ENCODE results near the gene CRYBA1.

The CRYBA1 gene

DNA sequence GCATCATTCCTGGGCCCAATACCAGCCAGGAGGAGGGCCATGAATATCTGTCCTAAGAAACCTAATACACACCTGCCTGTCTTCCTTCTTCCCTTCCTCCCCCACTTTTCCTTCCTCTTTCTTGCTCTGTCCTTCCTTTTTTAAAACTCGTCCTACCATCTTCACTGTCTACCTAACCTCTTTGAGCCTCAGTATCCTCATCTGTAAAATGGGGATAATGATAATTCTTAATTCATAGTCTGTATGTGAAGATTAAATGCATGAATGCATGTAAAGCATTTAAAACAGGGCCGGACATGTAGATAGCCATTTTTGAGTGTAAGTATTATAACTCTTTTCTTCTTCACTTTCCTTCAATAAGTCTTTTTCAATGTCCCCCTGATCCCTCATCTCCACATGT, 560 bp downstream of the CRYBA1 start:
- H3K79me2 ChIP-seq (ENCODE audit: low read length): no peaks in the 10 kb centered on the region
- TF ChIP-seq EZH2 (optimal IDR thresholded peaks at IDR 0.05; ENCODE audit: low read depth, low read length): no peak
- TF ChIP-seq, protein P1, sequence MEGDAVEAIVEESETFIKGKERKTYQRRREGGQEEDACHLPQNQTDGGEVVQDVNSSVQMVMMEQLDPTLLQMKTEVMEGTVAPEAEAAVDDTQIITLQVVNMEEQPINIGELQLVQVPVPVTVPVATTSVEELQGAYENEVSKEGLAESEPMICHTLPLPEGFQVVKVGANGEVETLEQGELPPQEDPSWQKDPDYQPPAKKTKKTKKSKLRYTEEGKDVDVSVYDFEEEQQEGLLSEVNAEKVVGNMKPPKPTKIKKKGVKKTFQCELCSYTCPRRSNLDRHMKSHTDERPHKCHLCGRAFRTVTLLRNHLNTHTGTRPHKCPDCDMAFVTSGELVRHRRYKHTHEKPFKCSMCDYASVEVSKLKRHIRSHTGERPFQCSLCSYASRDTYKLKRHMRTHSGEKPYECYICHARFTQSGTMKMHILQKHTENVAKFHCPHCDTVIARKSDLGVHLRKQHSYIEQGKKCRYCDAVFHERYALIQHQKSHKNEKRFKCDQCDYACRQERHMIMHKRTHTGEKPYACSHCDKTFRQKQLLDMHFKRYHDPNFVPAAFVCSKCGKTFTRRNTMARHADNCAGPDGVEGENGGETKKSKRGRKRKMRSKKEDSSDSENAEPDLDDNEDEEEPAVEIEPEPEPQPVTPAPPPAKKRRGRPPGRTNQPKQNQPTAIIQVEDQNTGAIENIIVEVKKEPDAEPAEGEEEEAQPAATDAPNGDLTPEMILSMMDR (IDR thresholded peaks at IDR 0.05; ENCODE audit: low read length): no peak
- TF ChIP-seq EZH2phosphoT487 (IDR thresholded peaks at IDR 0.05; ENCODE audit: low read length): no peak
- H3K9me2 ChIP-seq (replicated peaks; ENCODE audit: insufficient read depth, low read length): no peaks in the 10 kb centered on the region
- H3K4me1 ChIP-seq (ENCODE audit: low read length): peaks cover 11% of the 10 kb centered on the region; the same call in 1 of the 2 replicates
- no peaks in the 10 kb centered on the region for H3K27me3 ChIP-seq (replicated peaks; ENCODE audit: insufficient read depth, low read length)
- no peaks in the 10 kb centered on the region for H4K20me1 ChIP-seq (ENCODE audit: insufficient read depth, low read length)
- no peak for DNase-seq
- no peak overlapping the region for H3K4me3 ChIP-seq (ENCODE audit: low read length)
- no peak overlapping the region for H3K27ac ChIP-seq (ENCODE audit: low read length)
- no peak overlapping the region for H2AFZ ChIP-seq (ENCODE audit: low read length)
- H3K9ac ChIP-seq (ENCODE audit: low read length): no peak overlapping the region
- no peaks in the 10 kb centered on the region for H3K36me3 ChIP-seq (replicated peaks; ENCODE audit: insufficient read depth, low read length)
- H3F3A ChIP-seq (ENCODE audit: insufficient read depth, low read length): 0 out of 2 replicates have a peak, but pooled peaks cover 7% of the 10 kb centered on the region
- H3K4me2 ChIP-seq (ENCODE audit: low read depth, low read length): no peak overlapping the region
- no peaks in the 10 kb centered on the region for H3K9me3 ChIP-seq (replicated peaks; ENCODE audit: insufficient read depth, low read length)

DNA sequence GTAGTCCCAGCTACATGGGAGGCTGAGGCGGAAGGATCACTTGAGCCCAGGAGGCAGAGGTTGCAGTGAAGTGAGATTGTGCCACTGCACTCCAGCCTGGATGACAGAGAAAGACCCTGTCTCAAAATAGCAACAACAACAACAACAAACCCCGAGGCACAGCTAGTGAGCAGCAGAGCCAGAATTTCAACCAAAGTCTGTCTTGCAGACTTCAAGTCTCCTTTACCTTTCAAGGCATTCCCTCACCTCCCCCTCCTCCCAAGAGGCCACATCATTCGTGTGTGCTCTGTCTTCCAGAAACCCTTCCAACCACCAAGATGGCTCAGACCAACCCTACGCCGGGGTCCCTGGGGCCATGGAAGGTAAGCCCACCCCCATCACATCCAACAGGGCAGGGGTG, 2.2 kb downstream of the CRYBA1 start:
- H2AFZ ChIP-seq (ENCODE audit: low read length): no peak overlapping the region
- no peak overlapping the region for H3K27ac ChIP-seq (ENCODE audit: low read length)
- 0 out of 2 replicates have a peak, but pooled peaks cover 11% of the 10 kb centered on the region for H3F3A ChIP-seq (ENCODE audit: insufficient read depth, low read length)
- no peak overlapping the region for H3K9ac ChIP-seq (ENCODE audit: low read length)
- no peak for DNase-seq
- H3K9me3 ChIP-seq (replicated peaks; ENCODE audit: insufficient read depth, low read length): no peaks in the 10 kb centered on the region
- no peaks in the 10 kb centered on the region for H3K9me2 ChIP-seq (replicated peaks; ENCODE audit: insufficient read depth, low read length)
- peaks cover 11% of the 10 kb centered on the region; the same call in 1 of the 2 replicates for H3K4me1 ChIP-seq (ENCODE audit: low read length)
- no peak overlapping the region for H3K4me3 ChIP-seq (ENCODE audit: low read length)
- H3K79me2 ChIP-seq (ENCODE audit: low read length): no peaks in the 10 kb centered on the region
- H3K27me3 ChIP-seq (replicated peaks; ENCODE audit: insufficient read depth, low read length): no peaks in the 10 kb centered on the region
- H3K36me3 ChIP-seq (replicated peaks; ENCODE audit: insufficient read depth, low read length): no peaks in the 10 kb centered on the region
- no peaks in the 10 kb centered on the region for H4K20me1 ChIP-seq (ENCODE audit: insufficient read depth, low read length)
- TF ChIP-seq EZH2phosphoT487 (IDR thresholded peaks at IDR 0.05; ENCODE audit: low read length) (no peak), EZH2 (optimal IDR thresholded peaks at IDR 0.05; ENCODE audit: low read depth, low read length) (no peak)
- TF ChIP-seq, protein P1 (IDR thresholded peaks at IDR 0.05; ENCODE audit: low read length): no peak
- H3K4me2 ChIP-seq (ENCODE audit: low read depth, low read length): no peak overlapping the region

- peaks cover 19% of the 10 kb centered on the region for H3F3A ChIP-seq (ENCODE audit: insufficient read depth, low read length)
- TF ChIP-seq, protein P1 (IDR thresholded peaks at IDR 0.05; ENCODE audit: low read length): no peak
- TF ChIP-seq EZH2phosphoT487 (IDR thresholded peaks at IDR 0.05; ENCODE audit: low read length) (no peak), EZH2 (optimal IDR thresholded peaks at IDR 0.05; ENCODE audit: low read depth, low read length) (no peak)
- H3K4me3 ChIP-seq (ENCODE audit: low read length): no peak overlapping the region
- no peaks in the 10 kb centered on the region for H3K9me2 ChIP-seq (replicated peaks; ENCODE audit: insufficient read depth, low read length)
- no peaks in the 10 kb centered on the region for H3K9me3 ChIP-seq (replicated peaks; ENCODE audit: insufficient read depth, low read length)
- no peaks in the 10 kb centered on the region for H3K27me3 ChIP-seq (replicated peaks; ENCODE audit: insufficient read depth, low read length)
- H3K36me3 ChIP-seq (replicated peaks; ENCODE audit: insufficient read depth, low read length): no peaks in the 10 kb centered on the region
- no peak overlapping the region for H3K27ac ChIP-seq (ENCODE audit: low read length)
- no peaks in the 10 kb centered on the region for H3K79me2 ChIP-seq (ENCODE audit: low read length)
- no peak overlapping the region for H2AFZ ChIP-seq (ENCODE audit: low read length)
- H4K20me1 ChIP-seq (ENCODE audit: insufficient read depth, low read length): no peaks in the 10 kb centered on the region
- no peak overlapping the region for H3K9ac ChIP-seq (ENCODE audit: low read length)
- DNase-seq: no peak
- peaks cover 7% of the 10 kb centered on the region; the same call in 1 of the 2 replicates for H3K4me1 ChIP-seq (ENCODE audit: low read length)
- H3K4me2 ChIP-seq (ENCODE audit: low read depth, low read length): no peak overlapping the region
Observed at GRCh38 chr17:29250666-29251065, 4.0 kb downstream of the CRYBA1 start.
